NOMO-1 treated with DMSO at 0.1 percent for 48 hours (cell line): ENCODE data around the gene VPREB1.
"Not testable (repeated sequence)": the region's sequence is repeated elsewhere in the genome, so short reads cannot be mapped to it uniquely, and the experiment has no call there.

Experiments used
- DNase-seq: peaks from one replicate; lab custom pipeline; 2025; ENCODE audit not compliant: unreplicated experiment; lab: John Stamatoyannopoulos, UW

VPREB1 gene

GRCh38 chr22:22244316-22245250 is at the start of gene VPREB1:
Gene VPREB1 (plus strand): TSS chr22:22244786. CDS start chr22:22244814, 28 bp downstream.
- DNase-seq: no peak

- DNase-seq: no peak
These were observed 49.7 kb upstream of the VPREB1 start for GRCh38 chr22:22194931-22195264.

DNA sequence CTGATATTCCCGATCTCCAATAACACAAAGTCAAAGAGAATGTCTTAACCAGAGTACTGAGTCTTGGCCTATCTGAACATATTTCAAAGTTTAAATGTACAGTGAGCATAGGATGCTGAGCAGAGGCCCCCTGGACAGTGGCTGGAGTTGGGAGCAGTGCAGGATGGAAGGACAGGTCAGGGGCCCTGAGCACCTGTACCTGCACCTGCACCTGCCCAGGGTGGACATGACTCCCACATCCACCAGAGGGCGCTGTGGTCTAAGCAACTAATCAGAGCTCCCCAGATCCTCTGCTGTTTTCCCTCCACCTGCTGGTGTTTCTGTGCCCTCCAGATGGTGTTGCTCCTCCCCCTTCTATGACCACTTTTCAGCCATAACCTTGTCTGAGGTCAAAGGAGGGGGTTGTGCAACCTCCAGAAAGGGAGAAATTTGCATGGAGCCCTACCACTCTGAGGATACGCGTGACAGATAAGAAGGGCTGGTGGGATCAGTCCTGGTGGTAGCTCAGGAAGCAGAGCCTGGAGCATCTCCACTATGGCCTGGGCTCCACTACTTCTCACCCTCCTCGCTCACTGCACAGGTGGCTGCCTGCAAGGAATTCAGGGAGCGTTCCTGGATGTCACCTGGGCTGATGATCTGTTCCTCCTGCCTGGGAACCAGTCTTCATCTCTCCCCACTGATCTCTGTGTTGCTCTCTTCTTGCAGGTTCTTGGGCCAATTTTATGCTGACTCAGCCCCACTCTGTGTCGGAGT is 49.1 kb upstream of the VPREB1 start:
- peak; percentile 67 for DNase-seq

GRCh38 chr22:22196018-22196533 is 48.5 kb upstream of the VPREB1 start:
- DNase-seq: no peak

DNA sequence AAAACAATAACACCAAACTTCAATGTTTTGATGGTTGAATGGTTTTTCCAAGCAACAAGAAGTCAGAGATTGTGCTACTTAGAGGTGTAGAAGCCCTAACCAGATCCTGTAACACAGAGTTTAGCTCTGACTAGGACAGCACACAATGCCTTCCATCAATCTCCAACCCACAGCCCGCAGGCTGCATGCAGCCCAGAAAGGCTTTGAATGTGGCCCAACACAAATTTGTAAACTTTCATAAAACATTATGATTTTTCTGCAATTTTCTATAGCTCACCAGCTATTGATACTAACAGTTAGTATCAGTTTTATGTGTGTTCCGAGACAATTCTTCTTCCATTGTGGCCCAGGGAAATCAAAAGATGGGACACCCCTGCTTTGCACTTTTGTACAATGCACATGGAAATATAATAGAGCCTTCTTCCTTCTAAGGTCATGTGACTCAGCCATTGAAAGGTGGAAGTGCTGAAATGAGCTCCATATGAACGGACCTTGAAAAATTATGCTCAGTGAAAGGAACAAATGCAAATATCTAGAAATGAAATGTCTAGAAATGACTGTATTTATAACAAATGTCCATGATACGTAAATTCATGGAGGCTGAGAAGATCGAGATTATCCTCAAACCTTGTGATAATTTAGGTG is 47.6 kb upstream of the VPREB1 start:
- no peak for DNase-seq

DNA sequence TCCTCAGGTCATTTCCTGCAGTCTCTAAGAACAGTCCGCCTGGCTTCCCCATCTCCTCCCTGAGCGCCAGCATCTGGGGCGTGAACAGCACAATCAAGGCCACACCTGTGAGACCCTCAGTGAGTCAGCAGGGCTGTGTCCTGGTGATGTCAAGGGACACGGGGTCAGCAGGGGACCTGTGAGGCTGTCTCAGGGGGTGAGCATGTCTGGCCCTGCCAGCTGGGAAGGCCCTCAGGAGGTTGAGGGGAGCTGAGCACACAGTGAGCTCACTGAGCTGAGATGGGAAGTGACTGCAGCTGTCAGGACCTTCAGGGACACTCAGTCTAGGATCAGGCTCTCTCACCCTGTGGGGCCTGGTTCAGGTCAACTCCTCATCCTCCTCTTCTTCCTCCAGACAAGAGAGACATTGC is 46.6 kb upstream of the VPREB1 start:
- DNase-seq: no peak

GRCh38 chr22:22198751-22199150 is 45.8 kb upstream of the VPREB1 start:
- no peak for DNase-seq

GRCh38 chr22:22199634-22200033 is 45.0 kb upstream of the VPREB1 start:
- DNase-seq: no peak

GRCh38 chr22:22200569-22201184 is 43.9 kb upstream of the VPREB1 start:
- no peak for DNase-seq

- peak; percentile 58 for DNase-seq
These were observed 43.2 kb upstream of the VPREB1 start for GRCh38 chr22:22201185-22201929.

DNA sequence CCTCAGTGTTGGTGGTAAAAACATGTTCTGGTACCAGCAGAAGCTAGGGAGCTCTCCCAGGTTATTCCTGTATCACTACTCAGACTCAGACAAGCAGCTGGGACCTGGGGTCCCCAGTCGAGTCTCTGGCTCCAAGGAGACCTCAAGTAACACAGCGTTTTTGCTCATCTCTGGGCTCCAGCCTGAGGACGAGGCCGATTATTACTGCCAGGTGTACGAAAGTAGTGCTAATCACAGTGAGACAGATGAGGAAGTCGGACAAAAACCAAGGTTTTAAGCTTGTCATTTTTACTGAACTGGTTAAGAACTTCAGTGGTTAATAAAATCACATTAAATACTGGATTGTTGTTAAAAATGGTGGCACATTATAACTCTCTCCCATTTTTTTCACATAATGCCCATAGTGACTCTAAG is 42.6 kb upstream of the VPREB1 start:
- no peak for DNase-seq

- DNase-seq: no peak
These were observed 41.3 kb upstream of the VPREB1 start for GRCh38 chr22:22203048-22203971.

DNA sequence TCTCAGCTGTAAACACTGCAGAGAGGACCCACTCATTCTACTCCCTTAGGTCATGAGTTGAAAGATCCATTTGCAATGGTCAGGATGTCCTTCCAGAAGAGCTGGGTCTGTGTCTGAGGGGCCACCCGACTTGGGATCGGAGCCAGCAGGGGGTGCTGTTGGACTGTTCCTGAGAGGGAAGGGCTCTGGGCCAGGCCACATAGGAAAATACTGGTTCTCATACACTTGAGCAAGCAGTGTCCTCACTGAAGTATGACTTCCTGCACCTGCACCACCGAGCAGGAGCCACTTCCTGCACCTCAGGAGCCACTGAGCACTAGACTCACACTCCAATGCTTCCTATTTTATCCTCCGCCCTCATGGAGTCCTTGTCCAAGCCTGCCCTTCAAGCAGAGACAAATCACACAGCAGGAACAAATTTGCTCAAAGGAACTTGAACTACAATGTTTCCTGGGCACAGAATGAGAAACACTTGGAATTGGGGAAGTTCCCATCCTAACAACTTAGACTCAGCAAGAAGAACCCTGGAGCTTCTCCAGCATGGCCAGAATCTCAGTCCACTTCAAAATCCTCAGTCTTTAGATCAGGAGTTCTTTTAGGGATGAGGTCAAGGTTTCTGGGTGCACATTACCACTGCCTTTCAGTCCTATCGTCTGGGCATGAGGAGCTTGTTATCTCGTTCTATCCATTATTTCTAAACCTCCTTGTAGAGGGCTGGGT is 36.6 kb upstream of the VPREB1 start:
- DNase-seq: peak; percentile 78

- no peak for DNase-seq
These were observed 35.9 kb upstream of the VPREB1 start for GRCh38 chr22:22208652-22209051.

DNA sequence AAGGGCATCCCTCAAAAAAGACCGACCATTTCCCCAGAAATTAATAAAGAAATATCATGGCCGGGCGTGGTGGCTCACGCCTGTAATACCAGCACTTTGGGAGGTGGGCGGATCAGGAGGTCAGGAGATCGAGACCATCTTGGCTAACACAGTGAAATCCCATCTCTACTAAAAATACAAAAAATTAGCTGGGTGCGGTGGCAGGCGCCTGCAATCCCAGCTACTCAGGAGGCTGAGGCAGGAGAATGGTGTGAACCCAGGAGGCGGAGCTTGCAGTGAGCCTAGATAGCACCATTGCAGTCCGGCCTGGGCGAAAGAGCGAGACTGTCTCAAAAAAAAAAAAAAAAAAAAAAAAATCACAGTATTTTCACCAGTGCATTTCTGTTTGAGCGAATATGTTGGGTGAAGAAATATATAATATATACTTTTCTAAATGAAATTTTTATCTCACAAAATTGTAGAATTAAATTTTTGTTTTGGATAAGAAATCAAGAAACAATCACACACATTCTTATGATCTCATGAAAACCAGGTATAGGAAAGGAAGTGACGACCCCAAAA is 35.4 kb upstream of the VPREB1 start:
- DNase-seq: not testable (repeated sequence)

- DNase-seq: no peak
These were observed 34.2 kb upstream of the VPREB1 start for GRCh38 chr22:22210375-22210774.

DNA sequence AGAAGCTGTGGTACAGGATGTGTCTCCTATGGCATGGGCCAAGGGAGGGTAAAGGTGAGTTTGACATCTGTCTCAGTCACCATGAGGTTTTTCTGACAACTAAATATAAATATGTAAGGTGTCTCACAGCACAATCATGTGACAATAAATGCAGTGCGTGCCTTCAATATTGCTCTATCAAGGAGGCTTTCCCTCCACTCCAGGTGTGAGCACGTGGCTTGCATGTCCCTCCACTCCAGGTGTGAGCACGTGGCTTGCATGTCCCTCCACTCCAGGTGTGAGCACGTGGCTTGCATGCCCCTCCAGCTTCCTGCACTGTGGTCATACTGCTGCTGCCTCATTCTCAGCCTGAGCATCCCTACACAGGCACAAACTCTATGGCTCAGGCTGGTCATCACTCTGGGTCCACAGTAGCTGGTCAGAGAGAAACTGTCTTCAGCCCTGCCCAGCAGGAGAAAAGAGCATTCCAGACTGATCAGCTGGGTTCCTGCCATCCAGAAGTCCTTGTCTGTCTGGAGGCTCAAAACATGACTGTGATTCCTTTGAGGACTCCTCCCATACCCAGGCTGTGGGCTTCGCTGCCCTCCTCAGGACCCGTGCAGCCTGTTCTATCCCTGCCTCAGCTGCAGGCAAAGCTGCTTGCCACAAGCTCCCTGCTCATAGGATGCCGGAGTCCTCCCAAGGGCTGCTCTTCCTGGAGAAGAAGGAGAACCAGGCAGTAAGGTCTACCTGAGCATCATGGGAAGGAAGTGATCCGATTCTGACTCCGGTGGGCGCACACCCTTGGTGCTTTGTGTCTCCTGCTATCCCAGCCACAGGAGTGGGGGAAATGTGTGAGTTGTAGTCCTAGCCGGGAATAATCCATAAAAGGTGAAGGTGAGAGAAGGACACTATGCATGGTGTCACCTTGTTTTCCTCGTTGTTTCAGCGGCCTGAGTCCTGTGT is 33.4 kb upstream of the VPREB1 start:
- no peak for DNase-seq
